Left lobe of liver (tissue), 2 donors: ENCODE data around the gene SLC2A1. TPM values are rescaled to one million over a fixed set of nuclear protein-coding genes. Genes with fewer than 3 reads are reported as not detected.
"Not testable (repeated sequence)": the region's sequence is repeated elsewhere in the genome, so short reads cannot be mapped to it uniquely, and the experiment has no call there.

Experiments
- ATAC-seq: fragments of 200-7000 bp; cut with Tn5 transposase; one replicate; pipeline ENCODE4 v1.9.1; 2020; ENCODE audit warnings: mild to moderate bottlenecking, moderate library complexity
- DNase-seq: peaks from one replicate; pipeline ENCODE4 v3.0.0-alpha.2; 2020; ENCODE audit warnings: low spot score
- total RNA-seq: library from RNA; stranded (reverse); gene quantifications from one replicate; pipeline ENCODE4 v1.2.1, GENCODE V29; 2021
- donor health status: DM: no; HTN: no; CAD: no; lungs with moderate emphysema.
- donor health status: DM: no; HTN: yes; CAD: no.

SLC2A1 gene
- total RNA-seq, 1 donor from 2014 or later, result 9.5 TPM

- no peak for DNase-seq
- peak; percentile 37 for ATAC-seq
Observed at GRCh38 chr1:42931911-42932422, 26.7 kb downstream of the SLC2A1 start.

DNA sequence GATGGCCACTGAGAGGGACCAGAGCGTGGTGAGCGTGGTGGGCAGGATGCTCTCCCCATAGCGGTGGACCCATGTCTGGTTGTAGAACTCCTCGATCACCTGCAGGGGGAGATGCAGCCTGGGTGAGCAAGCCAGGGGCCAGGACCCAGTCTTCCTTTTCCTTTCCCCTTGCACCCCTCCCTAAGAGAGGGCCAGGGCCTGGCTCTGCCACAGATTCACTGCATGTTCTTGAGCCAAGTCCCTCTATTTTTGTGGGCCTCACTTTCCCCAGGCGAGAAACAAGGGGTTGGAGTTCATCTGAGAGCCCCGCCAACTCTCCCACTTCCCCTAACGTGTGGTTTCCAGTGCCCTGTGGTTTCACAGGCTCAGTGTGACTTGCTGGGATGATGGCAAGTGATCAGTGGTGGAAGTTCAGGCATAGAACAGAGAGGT lies 27.5 kb downstream of the SLC2A1 start:
- ATAC-seq (peak; percentile 72), DNase-seq (no peak)

- DNase-seq (no peak), ATAC-seq (no peak)
Observed at GRCh38 chr1:42930178-42931107, 28.2 kb downstream of the SLC2A1 start.

- ATAC-seq (no peak), DNase-seq (no peak)
Observed at GRCh38 chr1:42929434-42930177, 29.1 kb downstream of the SLC2A1 start.

GRCh38 chr1:42928859-42929258 lies 29.8 kb downstream of the SLC2A1 start:
- ATAC-seq, result no peak
- no peak for DNase-seq

- no peak for ATAC-seq
Observed at GRCh38 chr1:42927920-42928505, 30.7 kb downstream of the SLC2A1 start.

GRCh38 chr1:42927274-42927841 lies 31.3 kb downstream of the SLC2A1 start:
- ATAC-seq (no peak), DNase-seq (no peak)

More at GRCh38 chr1:42927920-42928505, 30.7 kb downstream of the SLC2A1 start:
- DNase-seq, result no peak

GRCh38 chr1:42926879-42927242 lies 31.8 kb downstream of the SLC2A1 start:
- no peak for DNase-seq
- ATAC-seq, result no peak

DNA sequence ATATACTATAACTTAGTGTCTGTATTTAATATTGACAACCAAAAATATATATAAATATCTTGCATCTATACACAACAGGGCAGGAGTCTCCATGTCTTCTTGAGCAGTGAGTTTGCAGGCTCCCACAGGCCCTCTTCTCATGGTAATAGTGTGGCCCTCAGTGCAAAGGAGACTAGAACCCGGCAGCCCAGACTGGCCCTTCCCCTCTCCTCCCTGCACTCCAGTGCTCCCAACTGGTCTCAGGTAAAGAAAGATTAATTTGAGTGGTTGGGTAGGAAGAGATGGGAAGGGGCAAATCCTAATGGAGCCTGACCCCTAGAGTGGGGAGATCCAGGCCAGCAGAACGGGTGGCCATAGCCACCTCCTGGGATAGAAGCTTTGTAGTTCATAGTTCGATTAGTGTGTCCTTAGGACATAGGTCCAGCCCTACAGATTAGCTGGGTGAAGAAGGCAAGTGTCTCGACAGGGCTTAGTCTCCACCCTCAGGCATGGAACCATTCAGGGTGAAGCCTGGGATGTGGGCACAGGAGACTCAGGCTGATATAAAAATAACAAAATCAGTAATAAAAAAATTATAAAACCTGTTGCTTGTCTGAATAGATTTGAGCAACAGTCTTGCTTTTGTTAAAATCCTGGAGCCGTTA lies 32.3 kb downstream of the SLC2A1 start:
- DNase-seq (no peak), ATAC-seq (no peak)

DNA sequence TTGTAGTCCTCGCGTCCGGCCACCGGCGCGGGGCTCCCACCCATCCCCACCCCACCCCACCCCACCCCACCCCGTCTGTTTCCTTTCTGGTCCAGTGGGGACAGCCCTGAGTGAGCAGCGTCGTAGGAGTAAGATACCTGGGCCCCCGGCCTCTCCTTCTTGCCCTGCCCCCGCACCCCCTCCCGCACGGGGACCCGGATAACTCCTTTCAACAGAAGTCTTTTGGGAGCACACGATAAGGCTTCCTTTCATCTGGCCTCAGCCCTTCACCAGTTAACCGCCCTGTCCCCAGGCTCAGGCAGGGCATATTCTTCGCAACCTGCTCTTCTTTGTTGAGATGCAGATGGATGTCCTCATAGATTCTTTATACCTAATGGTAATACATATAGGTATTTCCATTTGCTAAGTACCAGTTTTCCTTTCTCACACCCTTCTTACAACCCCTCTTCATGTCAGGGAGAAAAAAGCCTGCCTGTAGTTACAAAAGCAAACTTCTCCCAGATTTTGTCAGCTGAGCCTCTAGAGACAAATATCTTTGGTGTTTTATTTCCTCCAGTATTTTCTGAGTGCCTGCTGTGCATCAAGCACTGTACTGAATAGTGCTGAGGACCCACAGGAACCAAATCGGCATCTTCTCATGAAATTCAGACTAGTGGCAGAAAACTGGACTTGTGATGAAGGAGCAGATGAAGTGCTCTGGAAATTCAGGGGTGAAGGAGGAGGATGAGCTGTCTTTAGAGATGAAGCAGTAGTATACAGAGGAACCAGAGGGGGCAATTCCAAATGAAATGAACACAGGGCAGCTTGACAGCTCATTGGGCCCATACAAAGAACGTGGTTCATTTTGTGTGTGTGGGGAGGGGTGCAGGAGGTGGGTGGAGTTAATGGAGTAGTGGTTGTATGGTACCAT lies 33.6 kb downstream of the SLC2A1 start:
- ATAC-seq (no peak), DNase-seq (no peak)

- ATAC-seq, result peak; percentile 93
- DNase-seq, result peak; percentile 89
Observed at GRCh38 chr1:42924082-42924850, 34.4 kb downstream of the SLC2A1 start.

GRCh38 chr1:42923367-42924081 lies 35.1 kb downstream of the SLC2A1 start:
- ATAC-seq (no peak), DNase-seq (no peak)

- ATAC-seq (peak; percentile 78), DNase-seq (peak; percentile 51)
Observed at GRCh38 chr1:42922687-42923366, 35.8 kb downstream of the SLC2A1 start.

GRCh38 chr1:42921769-42922168 lies 36.9 kb downstream of the SLC2A1 start:
- DNase-seq (peak; percentile 42), ATAC-seq (no peak)

GRCh38 chr1:42919651-42920050 lies 39.0 kb downstream of the SLC2A1 start:
- peak; percentile 19 for DNase-seq

DNA sequence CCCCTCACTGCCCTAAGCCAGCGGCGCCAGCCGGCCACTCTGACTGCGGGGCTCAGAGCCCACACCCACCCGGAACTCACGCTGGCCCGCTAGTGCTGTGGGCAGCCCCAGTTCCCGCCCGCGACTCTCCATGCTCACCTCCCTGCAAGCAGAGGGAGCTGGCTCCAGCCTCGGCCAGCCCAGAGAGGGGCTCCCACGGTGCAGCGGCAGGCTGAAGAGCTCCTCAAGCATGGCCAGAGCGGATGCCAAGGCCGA lies 41.5 kb downstream of the SLC2A1 start:
- DNase-seq, result peak; percentile 39
- no peak for ATAC-seq

More at GRCh38 chr1:42919651-42920050, 39.0 kb downstream of the SLC2A1 start:
- ATAC-seq, result not testable (repeated sequence)

DNA sequence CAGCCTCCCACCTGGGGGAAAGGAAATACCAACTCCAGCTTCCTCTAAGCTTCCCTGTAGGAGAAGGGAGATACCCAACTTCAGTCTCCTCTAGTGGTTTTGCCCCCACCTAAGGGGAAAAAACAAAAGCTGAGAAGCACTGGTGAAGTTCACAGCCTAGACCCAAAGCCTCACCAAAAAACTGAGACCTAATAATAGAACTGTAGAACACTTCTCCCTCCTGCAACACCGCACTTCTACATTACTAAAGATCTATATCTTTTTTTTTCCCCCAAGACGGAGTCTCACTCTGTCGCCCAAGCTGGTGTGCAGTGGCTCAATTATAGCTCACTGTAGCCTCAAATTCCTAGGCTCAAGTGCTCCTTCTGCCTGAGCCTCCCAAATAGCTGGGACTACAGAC lies 43.2 kb downstream of the SLC2A1 start:
- ATAC-seq (no peak), DNase-seq (no peak)
